Activated naive CD4-positive, alpha-beta T cell treated with anti-CD3 and anti-CD28 coated beads, Interleukin-2, amount 10 ng/mL, durations not matched to agents 7 days and 5 days (primary cell): ENCODE results near the gene TINCR.

Source experiments
- CTCF ChIA-PET: fragments of 350-600 bp; sonication (Branson Sonifier 250); formaldehyde crosslinking; loops from one replicate; lab custom pipeline; 2021; ENCODE audit warnings: antibody characterized with exemption; lab: Charles Lee
- DNase-seq: peaks from one replicate; pipeline ENCODE4 v3.0.0-alpha.2; 2020
- H3K27ac Mint-ChIP-seq: one replicate; pipeline ENCODE4 v1.8.0; 2021; ENCODE audit warnings: mild to moderate bottlenecking, moderate library complexity, mixed read lengths
- H3K27me3 Mint-ChIP-seq: one replicate; pipeline ENCODE4 v1.8.0; 2021; ENCODE audit warnings: mild to moderate bottlenecking, mixed read lengths
- H3K36me3 Mint-ChIP-seq: one replicate; pipeline ENCODE4 v1.8.0; 2021; ENCODE audit warnings: mixed read lengths
- H3K4me1 Mint-ChIP-seq: one replicate; pipeline ENCODE4 v1.8.0; 2021; ENCODE audit warnings: mixed read lengths
- H3K4me3 Mint-ChIP-seq: one replicate; pipeline ENCODE4 v1.8.0; 2021; ENCODE audit warnings: mild to moderate bottlenecking, moderate library complexity, mixed read lengths
- H3K9me3 Mint-ChIP-seq: one replicate; pipeline ENCODE4 v1.8.0; 2021; ENCODE audit warnings: mixed read lengths

The TINCR gene

DNA sequence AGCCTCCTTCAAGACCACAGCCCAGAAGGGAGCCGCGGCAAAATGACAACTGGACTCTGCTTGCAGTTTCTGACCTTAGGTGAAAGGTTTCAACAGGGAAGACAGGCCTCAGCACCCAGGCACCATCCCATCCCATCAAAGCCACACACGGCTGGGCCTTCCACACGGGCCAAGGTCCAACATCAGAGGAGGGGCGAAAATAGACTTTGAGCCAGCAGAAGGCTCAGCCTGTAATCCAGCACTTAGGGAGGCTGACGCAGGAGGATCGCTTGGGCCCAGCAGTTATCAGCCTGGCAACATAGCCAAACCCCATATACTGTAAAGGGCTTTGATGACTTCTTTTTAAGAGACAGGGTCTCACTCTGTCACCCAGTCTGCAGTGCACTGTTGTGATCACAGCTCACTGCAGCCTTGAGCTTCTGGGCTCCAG lies 26.8 kb upstream of the TINCR start:
- DNase-seq, result no peak
- CTCF ChIA-PET, result no interaction called here
- Mint-ChIP-seq H3K36me3 (peaks cover 54% of the 10 kb centered on the region), H3K27ac (no peak overlapping the region), H3K9me3 (no peaks in the 10 kb centered on the region), H3K27me3 (no peaks in the 10 kb centered on the region), H3K4me3 (no peak overlapping the region), H3K4me1 (no peaks in the 10 kb centered on the region)

DNA sequence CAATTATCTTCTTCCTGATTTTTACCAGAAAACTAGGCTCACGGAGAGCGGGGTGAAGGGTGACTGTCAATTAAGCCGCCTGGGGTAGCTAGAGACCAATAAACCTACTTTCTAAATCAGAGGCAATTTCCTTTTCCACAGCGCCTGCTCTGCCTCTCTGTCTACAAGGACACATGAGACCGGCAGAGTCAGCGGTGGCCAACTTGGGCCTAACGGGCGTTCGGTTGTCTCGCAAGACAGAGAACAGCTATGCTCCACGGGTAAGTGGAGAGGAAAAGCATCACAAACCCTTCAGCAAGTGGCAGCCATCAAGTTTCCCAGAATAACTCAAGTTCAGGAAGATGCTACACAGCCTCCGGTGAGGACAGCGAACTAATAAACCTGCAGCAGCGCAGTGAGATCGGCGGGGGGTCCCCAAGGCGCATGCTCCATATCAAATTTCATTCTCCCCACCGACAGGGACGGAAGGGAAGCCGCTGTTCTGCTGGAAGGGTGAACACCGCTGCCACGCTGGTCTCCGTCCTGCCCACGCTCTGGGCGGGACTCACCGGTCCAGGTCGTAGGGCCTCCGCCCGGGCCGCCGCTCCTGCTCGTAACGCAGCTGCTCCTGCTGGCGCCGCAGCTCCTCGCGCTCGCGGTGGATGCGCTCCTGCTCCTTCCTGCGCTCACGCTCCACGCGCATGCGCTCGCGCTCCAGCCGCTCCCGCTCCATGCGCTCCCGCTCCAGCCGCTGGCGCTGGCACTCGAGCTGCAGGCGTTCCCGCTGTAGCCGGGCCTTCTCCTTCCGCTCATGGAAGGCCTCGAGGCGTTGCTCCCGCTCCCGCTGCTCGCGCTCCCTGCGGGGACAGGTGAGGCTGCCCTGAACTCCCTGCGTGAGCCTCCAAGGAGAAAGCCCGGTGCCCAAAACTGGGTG lies 25.8 kb upstream of the TINCR start:
- no peak for DNase-seq
- H3K27me3 Mint-ChIP-seq, result no peaks in the 10 kb centered on the region
- H3K36me3 Mint-ChIP-seq, result peaks cover 49% of the 10 kb centered on the region
- no peaks in the 10 kb centered on the region for H3K9me3 Mint-ChIP-seq
- CTCF ChIA-PET, result no interaction called here
- H3K27ac Mint-ChIP-seq, result peak overlapping the region; percentile 59
- no peak overlapping the region for H3K4me3 Mint-ChIP-seq
- H3K4me1 Mint-ChIP-seq, result no peaks in the 10 kb centered on the region

DNA sequence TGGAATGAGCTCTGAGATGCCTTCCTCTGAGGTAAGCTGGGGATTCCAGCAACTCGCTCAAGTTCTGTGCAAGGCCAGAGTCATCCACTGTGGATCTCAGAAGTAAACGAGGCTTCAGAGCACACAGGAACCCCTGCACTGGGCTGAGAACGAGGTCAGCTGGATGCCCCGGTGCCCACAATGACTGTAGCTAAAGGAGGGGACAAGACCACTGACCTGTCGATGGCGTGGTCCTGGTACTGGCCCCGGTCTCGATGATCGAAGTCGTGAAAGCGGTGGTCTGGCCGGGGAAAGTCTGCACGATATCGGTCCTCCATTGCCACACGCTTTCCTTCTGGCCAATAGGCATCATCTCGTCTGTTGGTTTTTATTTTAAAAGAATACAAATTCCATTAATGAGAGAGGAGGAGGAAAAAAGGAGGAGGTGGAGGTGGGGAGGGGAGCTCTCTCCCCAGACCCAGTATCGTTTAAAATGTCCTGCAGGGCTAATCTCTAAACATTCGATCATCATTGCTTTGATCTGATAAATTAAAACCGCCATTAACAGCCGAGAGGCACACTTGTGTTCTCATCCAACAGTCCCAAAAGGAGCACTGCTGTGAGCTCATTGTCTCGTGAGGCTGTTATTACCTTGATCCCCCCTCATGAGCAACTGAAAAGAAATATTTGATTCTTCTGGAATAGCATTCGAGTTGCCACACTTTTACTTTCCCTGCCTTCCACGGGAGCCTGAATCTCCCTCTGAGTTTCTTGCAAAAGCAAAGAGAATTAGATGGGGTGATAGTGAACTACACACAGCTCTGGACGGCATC lies 25.0 kb upstream of the TINCR start:
- H3K27me3 Mint-ChIP-seq, result no peaks in the 10 kb centered on the region
- DNase-seq, result no peak
- no peaks in the 10 kb centered on the region for H3K9me3 Mint-ChIP-seq
- no peak overlapping the region for H3K4me3 Mint-ChIP-seq
- CTCF ChIA-PET, result no interaction called here
- H3K27ac Mint-ChIP-seq, result no peak overlapping the region
- H3K36me3 Mint-ChIP-seq, result peaks cover 55% of the 10 kb centered on the region
- H3K4me1 Mint-ChIP-seq, result peaks cover 4% of the 10 kb centered on the region

GRCh38 chr19:5591476-5591875 lies 23.7 kb upstream of the TINCR start:
- H3K4me3 Mint-ChIP-seq, result no peak overlapping the region
- DNase-seq, result no peak
- CTCF ChIA-PET, result no interaction called here
- no peak overlapping the region for H3K27ac Mint-ChIP-seq
- H3K27me3 Mint-ChIP-seq, result no peaks in the 10 kb centered on the region
- H3K4me1 Mint-ChIP-seq, result peaks cover 7% of the 10 kb centered on the region
- H3K36me3 Mint-ChIP-seq, result peaks cover 56% of the 10 kb centered on the region
- H3K9me3 Mint-ChIP-seq, result no peaks in the 10 kb centered on the region

DNA sequence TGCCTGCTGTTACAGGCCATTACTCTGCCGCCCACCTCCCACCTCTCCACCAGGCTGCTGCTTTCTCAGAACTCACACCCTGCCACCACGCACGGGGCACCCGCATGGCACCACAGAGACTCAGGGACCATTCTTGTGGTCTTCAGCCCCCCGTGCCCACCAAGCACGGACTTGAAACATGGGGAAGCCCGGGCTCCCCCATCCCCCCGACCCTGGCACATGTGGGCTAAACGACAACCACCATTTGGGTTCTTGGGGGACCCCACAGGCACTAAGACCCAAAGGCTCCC lies 23.1 kb upstream of the TINCR start:
- Mint-ChIP-seq H3K4me3 (no peak overlapping the region), H3K27ac (no peak overlapping the region), H3K27me3 (no peaks in the 10 kb centered on the region), H3K4me1 (peaks cover 8% of the 10 kb centered on the region), H3K36me3 (peaks cover 55% of the 10 kb centered on the region), H3K9me3 (no peaks in the 10 kb centered on the region)
- no peak for DNase-seq
- CTCF ChIA-PET, result no interaction called here

DNA sequence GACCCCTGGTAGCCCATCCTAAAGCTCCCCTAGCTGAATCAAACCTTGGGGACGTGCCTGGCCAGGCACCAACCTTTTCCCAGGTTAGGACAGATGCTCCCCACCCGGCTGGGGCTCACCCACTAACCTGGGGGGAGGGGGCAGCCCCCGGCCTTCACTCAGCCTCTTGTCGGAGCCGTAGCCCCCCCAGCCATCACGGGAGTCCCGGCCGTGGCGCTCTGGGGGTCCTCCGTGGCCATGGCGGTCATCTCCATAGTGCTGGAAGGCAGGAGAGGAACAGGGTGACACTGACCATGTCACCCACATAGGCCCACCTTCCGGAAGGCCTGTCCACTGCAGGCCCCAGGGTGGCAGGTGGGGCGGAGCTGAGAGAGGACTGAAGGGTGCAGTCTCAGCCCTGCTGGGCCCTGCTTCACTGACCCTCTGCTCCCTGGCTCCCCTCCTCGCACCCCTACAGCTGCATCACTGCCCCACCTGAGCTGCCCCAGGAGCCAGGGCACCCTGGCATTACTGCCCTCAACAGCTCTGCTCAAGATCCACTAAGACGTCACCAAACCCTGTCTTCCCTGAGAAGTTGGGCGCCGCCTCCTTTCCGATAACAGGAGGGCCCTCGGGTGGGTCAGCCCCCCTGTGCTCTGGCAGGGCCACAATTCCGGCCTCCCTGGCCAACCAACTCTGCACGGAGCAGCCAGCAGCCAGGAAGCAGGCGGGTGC lies 22.6 kb upstream of the TINCR start:
- H3K4me1 Mint-ChIP-seq, result peaks cover 12% of the 10 kb centered on the region
- DNase-seq, result no peak
- no peaks in the 10 kb centered on the region for H3K27me3 Mint-ChIP-seq
- no peak overlapping the region for H3K27ac Mint-ChIP-seq
- H3K36me3 Mint-ChIP-seq, result peaks cover 53% of the 10 kb centered on the region
- H3K9me3 Mint-ChIP-seq, result no peaks in the 10 kb centered on the region
- no peak overlapping the region for H3K4me3 Mint-ChIP-seq
- CTCF ChIA-PET, result interaction anchor here (2.1 kb wide), 1 partner anchor 11 kb away, joined by 6 read pairs; no protein-coding TSS in a partner anchor

DNA sequence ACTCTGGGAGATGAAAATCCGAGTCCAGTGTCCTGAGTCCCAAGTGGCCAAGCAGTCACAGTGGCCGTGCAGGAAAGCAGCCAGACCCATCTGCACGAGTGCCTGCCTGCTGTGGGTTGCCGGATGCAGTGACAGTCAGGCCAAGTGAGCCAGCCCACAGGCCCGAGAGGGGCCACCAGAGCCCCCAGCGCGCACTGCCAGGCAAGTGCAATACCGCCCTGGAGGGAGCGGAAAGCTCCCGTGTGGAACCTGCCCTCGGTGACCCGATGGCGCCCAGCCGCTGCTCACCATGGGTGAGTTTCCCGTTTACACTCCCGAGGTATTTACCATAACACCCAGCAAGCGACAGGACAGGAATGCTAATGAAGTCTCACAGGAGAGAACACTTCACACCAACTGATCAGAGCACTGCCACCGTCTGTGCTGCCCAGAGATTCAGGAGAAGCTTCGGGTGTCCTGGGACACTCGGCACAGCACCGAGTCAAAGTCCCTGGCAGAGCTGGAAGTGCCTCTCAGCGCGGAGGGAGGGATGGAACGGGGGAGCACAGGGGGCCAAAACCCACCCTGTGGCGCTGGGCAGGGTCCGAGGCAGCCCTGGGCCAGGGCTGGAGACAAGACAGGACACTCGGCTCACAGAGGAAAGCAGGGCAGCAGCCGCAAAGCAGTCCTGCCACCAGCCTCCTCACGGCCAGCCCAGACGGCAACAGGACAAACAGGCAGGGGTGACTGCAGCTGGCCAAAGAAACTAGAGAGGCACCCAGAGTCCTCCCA lies 21.3 kb upstream of the TINCR start:
- no peak for DNase-seq
- no peak overlapping the region for H3K4me3 Mint-ChIP-seq
- H3K36me3 Mint-ChIP-seq, result peaks cover 47% of the 10 kb centered on the region
- peaks cover 12% of the 10 kb centered on the region for H3K4me1 Mint-ChIP-seq
- H3K9me3 Mint-ChIP-seq, result no peaks in the 10 kb centered on the region
- CTCF ChIA-PET, result interaction anchor here (2.1 kb wide), 1 partner anchor 10 kb away, joined by 6 read pairs; no protein-coding TSS in a partner anchor
- no peaks in the 10 kb centered on the region for H3K27me3 Mint-ChIP-seq
- no peak overlapping the region for H3K27ac Mint-ChIP-seq

GRCh38 chr19:5588441-5588840 lies 20.7 kb upstream of the TINCR start:
- Mint-ChIP-seq H3K36me3 (peaks cover 45% of the 10 kb centered on the region), H3K27ac (peak overlapping the region; percentile 42), H3K4me1 (peaks cover 12% of the 10 kb centered on the region), H3K9me3 (no peaks in the 10 kb centered on the region), H3K27me3 (no peaks in the 10 kb centered on the region), H3K4me3 (no peak overlapping the region)
- CTCF ChIA-PET, result interaction anchor here (2.1 kb wide), 1 partner anchor 9 kb away, joined by 6 read pairs; no protein-coding TSS in a partner anchor
- no peak for DNase-seq

DNA sequence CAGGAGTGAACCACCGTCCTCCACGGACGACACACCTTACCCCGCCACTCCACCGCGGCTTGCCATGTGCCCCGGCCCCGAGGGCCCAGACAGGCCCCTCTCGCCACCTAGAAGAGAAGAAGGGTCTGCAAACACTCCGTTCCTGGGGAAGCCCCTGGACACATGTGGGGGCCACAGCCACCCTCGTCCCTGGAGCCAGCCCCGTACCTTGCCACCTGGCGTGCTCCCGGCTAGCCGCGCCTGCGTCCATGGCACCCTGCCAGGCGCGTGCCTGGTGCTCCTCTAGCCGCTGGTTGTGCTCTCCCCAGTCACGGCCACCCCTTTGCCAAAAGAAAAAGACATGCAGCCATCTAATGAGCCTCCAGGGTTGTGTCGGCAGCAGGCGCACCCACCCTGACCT lies 19.9 kb upstream of the TINCR start:
- Mint-ChIP-seq H3K27me3 (no peaks in the 10 kb centered on the region), H3K36me3 (peaks cover 37% of the 10 kb centered on the region), H3K4me1 (peaks cover 12% of the 10 kb centered on the region), H3K4me3 (no peak overlapping the region), H3K27ac (no peak overlapping the region), H3K9me3 (no peaks in the 10 kb centered on the region)
- no peak for DNase-seq
- CTCF ChIA-PET, result interaction anchor here (0.7 kb wide), 1 partner anchor 91 kb away, joined by 3 read pairs; no protein-coding TSS in a partner anchor

DNA sequence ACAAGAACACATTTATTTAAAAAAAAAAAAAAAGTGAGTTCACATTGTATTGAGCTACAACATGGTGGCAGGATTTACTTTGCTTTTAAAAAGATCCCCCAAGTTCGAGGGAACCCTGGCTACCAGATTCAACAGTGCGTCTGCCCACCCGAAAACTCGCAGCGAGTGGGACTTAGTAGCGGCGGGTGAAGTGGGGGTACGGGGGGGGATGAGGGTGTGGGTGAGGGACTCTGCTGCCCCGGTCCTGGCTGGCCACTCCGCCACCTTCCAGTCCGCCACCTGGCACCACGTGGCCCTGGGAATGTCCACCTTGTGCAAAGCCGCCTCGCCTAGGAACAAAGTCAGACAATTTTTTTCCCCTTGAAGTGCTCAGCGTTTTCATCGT lies 19.3 kb upstream of the TINCR start:
- DNase-seq, result no peak
- peaks cover 12% of the 10 kb centered on the region for H3K4me1 Mint-ChIP-seq
- H3K9me3 Mint-ChIP-seq, result no peaks in the 10 kb centered on the region
- CTCF ChIA-PET, result interaction anchor here (0.7 kb wide), 1 partner anchor 91 kb away, joined by 3 read pairs; no protein-coding TSS in a partner anchor
- H3K27me3 Mint-ChIP-seq, result no peaks in the 10 kb centered on the region
- H3K4me3 Mint-ChIP-seq, result no peak overlapping the region
- H3K36me3 Mint-ChIP-seq, result peaks cover 32% of the 10 kb centered on the region
- no peak overlapping the region for H3K27ac Mint-ChIP-seq

DNA sequence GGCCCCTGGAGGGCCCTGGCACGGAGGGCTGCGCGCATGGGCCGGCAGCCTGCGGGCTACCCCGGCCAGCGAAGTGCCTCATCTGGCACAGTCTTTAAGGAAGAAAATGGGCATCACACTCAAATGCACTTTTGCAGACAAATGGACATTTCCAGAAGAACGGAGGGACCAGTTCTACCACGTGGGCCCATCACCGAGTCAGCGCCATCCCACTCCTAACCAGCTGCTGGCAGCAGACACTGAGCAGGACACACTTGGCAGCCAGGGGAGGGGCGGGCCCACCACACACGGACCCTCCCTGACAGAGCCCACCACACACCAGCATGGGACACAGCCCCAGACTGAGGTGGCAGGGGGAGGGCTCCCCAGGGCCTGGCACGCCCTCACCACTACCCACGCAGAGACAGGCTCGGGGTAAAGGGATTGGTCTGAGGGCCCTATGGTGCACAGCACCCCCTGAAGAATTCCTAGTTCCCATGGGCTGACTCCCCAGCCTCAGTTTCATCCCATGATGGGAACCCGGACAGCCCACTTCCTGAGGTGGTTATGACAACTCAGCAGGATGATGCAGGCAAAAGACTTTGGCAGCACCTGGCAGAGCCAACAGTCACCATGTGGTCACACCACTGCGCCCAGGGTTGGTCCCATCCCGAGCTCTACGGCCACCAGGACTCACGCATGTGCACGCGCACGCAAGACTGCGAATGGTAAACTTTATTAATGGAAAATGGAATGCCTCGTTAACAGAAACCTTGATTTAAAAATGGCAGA lies 18.7 kb upstream of the TINCR start:
- H3K27me3 Mint-ChIP-seq, result no peaks in the 10 kb centered on the region
- H3K9me3 Mint-ChIP-seq, result no peaks in the 10 kb centered on the region
- CTCF ChIA-PET, result interaction anchor here (1.1 kb wide), 1 partner anchor 38 kb away, joined by 3 read pairs; no protein-coding TSS in a partner anchor
- peaks cover 27% of the 10 kb centered on the region for H3K36me3 Mint-ChIP-seq
- H3K4me3 Mint-ChIP-seq, result no peak overlapping the region
- H3K27ac Mint-ChIP-seq, result peak overlapping the region; percentile 24
- DNase-seq, result no peak
- H3K4me1 Mint-ChIP-seq, result peaks cover 12% of the 10 kb centered on the region

GRCh38 chr19:5585461-5586299 lies 17.9 kb upstream of the TINCR start:
- Mint-ChIP-seq H3K4me1 (peaks cover 12% of the 10 kb centered on the region), H3K36me3 (peaks cover 26% of the 10 kb centered on the region), H3K27me3 (no peaks in the 10 kb centered on the region), H3K9me3 (no peaks in the 10 kb centered on the region), H3K4me3 (no peak overlapping the region), H3K27ac (peak overlapping the region; percentile 75)
- DNase-seq, result peak; percentile 33
- CTCF ChIA-PET, result interaction anchor here (0.9 to 1.1 kb wide), 3 partner anchors 10 to 584 kb away, joined by 3 read pairs; no protein-coding TSS in a partner anchor
